ENCODE measurements around the gene PNPLA2.

Gene PNPLA2

GRCh38 chr11:856397-856796 lies 37.7 kb downstream of the PNPLA2 start:
- DNase-seq (ENCODE audit: low read depth): no peak
- Histone ChIP-seq H3K9ac (ENCODE audit: low read length) (no peak overlapping the region), H3K4me1 (ENCODE audit: control insufficient read depth, insufficient read depth, low read length) (peaks cover 10% of the 10 kb centered on the region), H3K27me3 (replicated peaks; ENCODE audit: control insufficient read depth, insufficient read depth, low read length) (no peaks in the 10 kb centered on the region), H3K36me3 (ENCODE audit: control insufficient read depth, insufficient read depth, low read length, severe bottlenecking) (no peaks in the 10 kb centered on the region), H3K9me3 (ENCODE audit: control insufficient read depth, low read length) (no peaks in the 10 kb centered on the region), H3K4me3 (ENCODE audit: low read length) (no peak overlapping the region)

- no peak overlapping the region for H3K4me3 ChIP-seq (ENCODE audit: low read length)
- no peaks in the 10 kb centered on the region for H3K36me3 ChIP-seq (ENCODE audit: control insufficient read depth, insufficient read depth, low read length, severe bottlenecking)
- H3K27me3 ChIP-seq (replicated peaks; ENCODE audit: control insufficient read depth, insufficient read depth, low read length): no peaks in the 10 kb centered on the region
- no peak for DNase-seq (ENCODE audit: low read depth)
- H3K9ac ChIP-seq (ENCODE audit: low read length): no peak overlapping the region
- H3K9me3 ChIP-seq (ENCODE audit: control insufficient read depth, low read length): no peaks in the 10 kb centered on the region
- H3K4me1 ChIP-seq (ENCODE audit: control insufficient read depth, insufficient read depth, low read length): peaks cover 10% of the 10 kb centered on the region
Measured at GRCh38 chr11:858053-858761, 39.5 kb downstream of the PNPLA2 start.

- no peaks in the 10 kb centered on the region for H3K9me3 ChIP-seq (ENCODE audit: control insufficient read depth, low read length)
- H3K4me3 ChIP-seq (ENCODE audit: low read length): no peak overlapping the region
- H3K4me1 ChIP-seq (ENCODE audit: control insufficient read depth, insufficient read depth, low read length): peaks cover 10% of the 10 kb centered on the region
- DNase-seq (ENCODE audit: low read depth): no peak
- no peak overlapping the region for H3K9ac ChIP-seq (ENCODE audit: low read length)
- H3K36me3 ChIP-seq (ENCODE audit: control insufficient read depth, insufficient read depth, low read length, severe bottlenecking): peaks cover under 1% of the 10 kb centered on the region
- H3K27me3 ChIP-seq (replicated peaks; ENCODE audit: control insufficient read depth, insufficient read depth, low read length): no peaks in the 10 kb centered on the region
Measured at GRCh38 chr11:858762-859339, 40.1 kb downstream of the PNPLA2 start.

DNA sequence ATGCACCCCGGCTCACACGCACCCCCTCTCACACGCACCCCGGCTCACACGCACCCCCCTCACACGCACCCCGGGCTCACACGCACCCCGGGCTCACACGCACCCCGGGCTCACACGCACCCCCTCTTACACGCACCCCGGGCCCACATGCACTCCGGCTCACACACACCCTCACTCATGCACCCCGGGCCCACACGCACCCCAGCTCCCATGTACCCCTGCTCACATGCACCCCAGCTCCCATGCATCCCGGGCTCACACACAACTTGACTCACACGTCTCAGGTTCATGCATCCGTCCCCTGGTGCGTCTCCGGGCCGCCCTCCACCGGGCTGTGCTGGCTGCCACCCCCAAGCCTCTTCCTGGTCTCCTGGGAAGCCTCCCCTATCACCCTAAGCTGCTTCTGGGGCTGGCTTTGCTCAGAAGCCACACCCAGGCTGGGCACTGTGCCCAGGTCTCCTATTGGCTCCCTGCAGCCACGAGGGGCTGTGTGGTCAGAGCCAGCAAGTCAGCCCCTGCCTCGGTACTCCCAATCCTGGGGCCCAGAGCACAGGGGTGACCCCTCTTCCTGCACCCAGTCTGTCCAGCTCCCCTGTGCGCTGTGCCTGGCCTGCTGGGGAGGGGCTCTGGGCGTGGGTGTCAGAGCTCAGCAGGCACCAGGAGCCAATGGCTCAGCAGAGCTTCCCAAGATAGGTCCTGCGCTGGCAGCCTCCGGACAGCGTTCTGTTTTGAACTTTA lies 40.8 kb downstream of the PNPLA2 start:
- Histone ChIP-seq H3K4me1 (ENCODE audit: control insufficient read depth, insufficient read depth, low read length) (peaks cover 10% of the 10 kb centered on the region), H3K9ac (ENCODE audit: low read length) (peak overlapping the region; percentile 66), H3K27me3 (replicated peaks; ENCODE audit: control insufficient read depth, insufficient read depth, low read length) (no peaks in the 10 kb centered on the region), H3K9me3 (ENCODE audit: control insufficient read depth, low read length) (no peaks in the 10 kb centered on the region), H3K36me3 (ENCODE audit: control insufficient read depth, insufficient read depth, low read length, severe bottlenecking) (peaks cover 5% of the 10 kb centered on the region), H3K4me3 (ENCODE audit: low read length) (peak overlapping the region; percentile 52)
- DNase-seq (ENCODE audit: low read depth): peak; percentile 74

GRCh38 chr11:860234-861104 lies 41.8 kb downstream of the PNPLA2 start:
- H3K9ac ChIP-seq (ENCODE audit: low read length): peak overlapping the region; percentile 66
- peak overlapping the region; percentile 52 for H3K4me3 ChIP-seq (ENCODE audit: low read length)
- peaks cover 10% of the 10 kb centered on the region for H3K4me1 ChIP-seq (ENCODE audit: control insufficient read depth, insufficient read depth, low read length)
- no peaks in the 10 kb centered on the region for H3K27me3 ChIP-seq (replicated peaks; ENCODE audit: control insufficient read depth, insufficient read depth, low read length)
- DNase-seq (ENCODE audit: low read depth): no peak
- H3K9me3 ChIP-seq (ENCODE audit: control insufficient read depth, low read length): no peaks in the 10 kb centered on the region
- H3K36me3 ChIP-seq (ENCODE audit: control insufficient read depth, insufficient read depth, low read length, severe bottlenecking): peaks cover 12% of the 10 kb centered on the region

DNA sequence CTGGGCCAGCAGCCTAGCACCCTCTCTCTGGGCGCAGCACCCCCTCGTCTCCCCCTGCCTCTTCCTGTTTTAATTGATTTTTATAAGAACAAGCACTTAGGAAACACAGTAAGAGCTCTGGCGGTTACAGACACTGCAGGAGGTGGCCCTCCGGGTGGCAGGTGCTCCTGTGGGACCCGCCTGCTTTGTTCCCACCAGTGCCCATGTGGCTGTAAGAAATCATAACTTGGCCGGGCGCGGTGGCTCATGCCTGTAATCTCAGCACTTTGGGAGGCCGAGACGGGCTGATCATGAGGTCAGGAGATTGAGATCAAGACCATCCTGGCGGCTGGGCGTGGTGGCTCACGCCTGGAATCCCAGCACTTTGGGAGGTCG lies 42.4 kb downstream of the PNPLA2 start:
- Histone ChIP-seq H3K4me1 (ENCODE audit: control insufficient read depth, insufficient read depth, low read length) (peaks cover 10% of the 10 kb centered on the region), H3K9ac (ENCODE audit: low read length) (no peak overlapping the region)

GRCh38 chr11:862081-862661 lies 43.5 kb downstream of the PNPLA2 start:
- Histone ChIP-seq H3K9ac (ENCODE audit: low read length) (no peak overlapping the region), H3K4me3 (ENCODE audit: low read length) (no peak overlapping the region), H3K27me3 (replicated peaks; ENCODE audit: control insufficient read depth, insufficient read depth, low read length) (no peaks in the 10 kb centered on the region), H3K9me3 (ENCODE audit: control insufficient read depth, low read length) (no peaks in the 10 kb centered on the region), H3K36me3 (ENCODE audit: control insufficient read depth, insufficient read depth, low read length, severe bottlenecking) (peaks cover 18% of the 10 kb centered on the region), H3K4me1 (ENCODE audit: control insufficient read depth, insufficient read depth, low read length) (peaks cover 10% of the 10 kb centered on the region)
- peak; percentile 30 for DNase-seq (ENCODE audit: low read depth)

More for the DNA sequence above, 42.4 kb downstream of the PNPLA2 start:
- Histone ChIP-seq H3K36me3 (ENCODE audit: control insufficient read depth, insufficient read depth, low read length, severe bottlenecking) (peaks cover 18% of the 10 kb centered on the region), H3K9me3 (ENCODE audit: control insufficient read depth, low read length) (no peaks in the 10 kb centered on the region), H3K4me3 (ENCODE audit: low read length) (no peak overlapping the region), H3K27me3 (replicated peaks; ENCODE audit: control insufficient read depth, insufficient read depth, low read length) (no peaks in the 10 kb centered on the region)
- no peak for DNase-seq (ENCODE audit: low read depth)

- Histone ChIP-seq H3K4me3 (ENCODE audit: low read length) (no peak overlapping the region), H3K36me3 (ENCODE audit: control insufficient read depth, insufficient read depth, low read length, severe bottlenecking) (peaks cover 18% of the 10 kb centered on the region), H3K4me1 (ENCODE audit: control insufficient read depth, insufficient read depth, low read length) (peaks cover 10% of the 10 kb centered on the region), H3K9ac (ENCODE audit: low read length) (no peak overlapping the region), H3K27me3 (replicated peaks; ENCODE audit: control insufficient read depth, insufficient read depth, low read length) (no peaks in the 10 kb centered on the region), H3K9me3 (ENCODE audit: control insufficient read depth, low read length) (no peaks in the 10 kb centered on the region)
- DNase-seq (ENCODE audit: low read depth): no peak
Measured at GRCh38 chr11:862696-863022, 43.9 kb downstream of the PNPLA2 start.

GRCh38 chr11:863023-863909 lies 44.6 kb downstream of the PNPLA2 start:
- no peak for DNase-seq (ENCODE audit: low read depth)
- H3K9ac ChIP-seq (ENCODE audit: low read length): no peak overlapping the region
- peaks cover 10% of the 10 kb centered on the region for H3K4me1 ChIP-seq (ENCODE audit: control insufficient read depth, insufficient read depth, low read length)
- H3K36me3 ChIP-seq (ENCODE audit: control insufficient read depth, insufficient read depth, low read length, severe bottlenecking): peaks cover 18% of the 10 kb centered on the region
- H3K9me3 ChIP-seq (ENCODE audit: control insufficient read depth, low read length): no peaks in the 10 kb centered on the region
- no peaks in the 10 kb centered on the region for H3K27me3 ChIP-seq (replicated peaks; ENCODE audit: control insufficient read depth, insufficient read depth, low read length)
- no peak overlapping the region for H3K4me3 ChIP-seq (ENCODE audit: low read length)
